Upper lobe of left lung (tissue), 6 donors: ENCODE measurements around the gene BEST4. TPM values are rescaled to one million over a fixed set of nuclear protein-coding genes. Genes with fewer than 3 reads are reported as not detected.
"Not testable (repeated sequence)": the region's sequence is repeated elsewhere in the genome, so short reads cannot be mapped to it uniquely, and the experiment has no call there.

Source experiments
- ATAC-seq, 2 donors: fragments of 200-7000 bp; cut with Tn5 transposase; one replicate each; pipeline ENCODE4 v1.9.1; 2022; ENCODE audit warnings: mild to moderate bottlenecking in 2 of 2, moderate library complexity in 2 of 2; ENCODE audit not compliant: low FRiP score in 2 of 2
- DNase-seq, 2 donors: peaks; one replicate each; pipeline ENCODE4 v3.0.0-alpha.2; 2019 to 2020
- H3K27ac ChIP-seq, 4 donors: fragments of 200-600 bp; sonication (generic); one replicate each; pipeline ENCODE4 v1.5.1; 2016 to 2019
- H3K27me3 ChIP-seq, 4 donors: fragments of 200-600 bp; sonication (generic); one replicate each; pipeline ENCODE4 v1.5.1; 2017 to 2019
- H3K36me3 ChIP-seq, 4 donors: fragments of 200-600 bp; sonication (generic); one replicate each; pipeline ENCODE4 v1.5.1; 2016 to 2019
- H3K4me1 ChIP-seq, 4 donors: fragments of 200-600 bp; sonication (generic); one replicate each; pipeline ENCODE4 v1.5.1; 2018 to 2019
- H3K4me3 ChIP-seq, 4 donors: fragments of 200-600 bp; sonication (generic); one replicate each; pipeline ENCODE4 v1.5.1; 2017 to 2019; ENCODE audit warnings: mild to moderate bottlenecking in 2 of 4, moderate library complexity in 1 of 4
- H3K9me3 ChIP-seq, 4 donors: fragments of 200-600 bp; sonication (generic); one replicate each; pipeline ENCODE4 v1.5.1; 2018 to 2019
- EP300 ChIP-seq, 4 donors: sonication (generic); formaldehyde crosslinking; IDR thresholded peaks; one replicate each; pipeline ENCODE4 v1.5.1; 2017; ENCODE audit warnings: antibody characterized with exemption in 4 of 4, control low read depth in 2 of 4
- POLR2A ChIP-seq, 4 donors: fragments of 450-650 bp; IDR thresholded peaks; one replicate each; pipeline ENCODE4 v1.5.1; 2016 to 2017; ENCODE audit warnings: antibody characterized with exemption in 4 of 4, mild to moderate bottlenecking in 2 of 4
- POLR2AphosphoS5 ChIP-seq, 2 donors: sonication (generic); formaldehyde crosslinking; IDR thresholded peaks; one replicate each; pipeline ENCODE4 v1.5.1; 2017; ENCODE audit warnings: antibody characterized with exemption in 2 of 2
- WGBS, 2 donors: methylation state at CpG; one replicate each; pipeline ENCODE4 v1.1.5; 2017 to 2018; 5-methylcytosine and 5-hydroxymethylcytosine counted together
- total RNA-seq, 6 donors: library from RNA; depleted of rRNA in 4 of 6; stranded (reverse); fragments of >200 nt in 4 of 6; gene quantifications; one replicate each; pipeline versions ENCODE4 v1.1.0 to v1.2.1, GENCODE V29; 2016 to 2021
- TF ChIP-seq, protein P1 (sequence below), 6 experiments: fragments of 450-650 bp in 4 of 6; fragments of 200-600 bp in 2 of 6; sonication (generic) in 2 of 6; IDR thresholded peaks; one replicate each; pipeline ENCODE4 v1.5.1; 2016 to 2019; ENCODE audit warnings: antibody characterized with exemption in 6 of 6
- donor health status: DM: no; HTN: no; CAD: no; lungs with moderate emphysema.
- donor health status: DM: no; HTN: yes; CAD: no; lungs with severe emphysema.

Gene BEST4
- total RNA-seq, 6 donors from 2014 or later, result 0.30 to 9.1 (median 0.81) TPM

DNA sequence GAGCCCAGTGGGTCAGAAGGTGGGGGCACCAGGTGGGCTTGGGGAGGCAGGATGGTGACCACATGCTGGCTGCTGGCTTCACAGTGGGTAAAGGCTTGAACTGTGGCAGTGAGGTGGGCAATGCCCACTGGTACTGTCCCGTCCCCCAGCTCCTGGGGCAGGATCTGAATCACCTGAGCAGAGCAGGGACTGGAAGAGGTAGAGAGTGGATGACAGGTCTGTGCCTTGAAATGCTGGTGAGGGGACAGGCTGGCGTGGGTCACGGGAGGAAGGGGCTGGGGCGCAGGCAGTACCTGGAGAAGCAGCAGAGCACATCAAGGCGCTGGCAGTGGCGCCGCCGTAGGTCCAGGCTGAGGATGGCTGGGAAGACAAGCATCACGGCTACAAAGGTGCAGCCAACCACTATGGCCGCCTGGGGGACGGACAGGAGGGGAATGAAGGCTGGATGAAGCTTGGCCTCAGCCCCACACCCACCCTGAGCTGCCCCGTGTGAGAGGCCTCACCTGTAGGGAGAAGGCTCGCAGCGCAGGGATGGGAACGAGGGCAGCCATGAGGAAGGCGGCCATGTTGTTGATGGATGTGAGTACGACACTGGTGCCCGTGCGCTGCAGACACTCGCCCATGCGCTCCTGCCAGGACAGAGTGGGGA, 40.2 kb upstream of the BEST4 start:
- DNase-seq (peak in 1 of 2 donors; percentile 68), ATAC-seq (no peak)
- Histone ChIP-seq H3K4me1 (peaks cover 6 to 33% (median 15%) of the 10 kb centered on the region in 4 donors), H3K9me3 (no peaks in the 10 kb centered on the region), H3K27me3 (no peaks in the 10 kb centered on the region), H3K4me3 (no peak overlapping the region), H3K36me3 (no peaks in the 10 kb centered on the region), H3K27ac (no peak overlapping the region)
- WGBS, 2 donors, result 95 to 96% methylated on average over 18 to 21 of the region's 21 CpGs
- no peak for TF ChIP-seq POLR2AphosphoS5 (IDR thresholded peaks at IDR 0.05)
- TF ChIP-seq, protein P1, sequence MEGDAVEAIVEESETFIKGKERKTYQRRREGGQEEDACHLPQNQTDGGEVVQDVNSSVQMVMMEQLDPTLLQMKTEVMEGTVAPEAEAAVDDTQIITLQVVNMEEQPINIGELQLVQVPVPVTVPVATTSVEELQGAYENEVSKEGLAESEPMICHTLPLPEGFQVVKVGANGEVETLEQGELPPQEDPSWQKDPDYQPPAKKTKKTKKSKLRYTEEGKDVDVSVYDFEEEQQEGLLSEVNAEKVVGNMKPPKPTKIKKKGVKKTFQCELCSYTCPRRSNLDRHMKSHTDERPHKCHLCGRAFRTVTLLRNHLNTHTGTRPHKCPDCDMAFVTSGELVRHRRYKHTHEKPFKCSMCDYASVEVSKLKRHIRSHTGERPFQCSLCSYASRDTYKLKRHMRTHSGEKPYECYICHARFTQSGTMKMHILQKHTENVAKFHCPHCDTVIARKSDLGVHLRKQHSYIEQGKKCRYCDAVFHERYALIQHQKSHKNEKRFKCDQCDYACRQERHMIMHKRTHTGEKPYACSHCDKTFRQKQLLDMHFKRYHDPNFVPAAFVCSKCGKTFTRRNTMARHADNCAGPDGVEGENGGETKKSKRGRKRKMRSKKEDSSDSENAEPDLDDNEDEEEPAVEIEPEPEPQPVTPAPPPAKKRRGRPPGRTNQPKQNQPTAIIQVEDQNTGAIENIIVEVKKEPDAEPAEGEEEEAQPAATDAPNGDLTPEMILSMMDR (IDR thresholded peaks at IDR 0.05), result no peak
- no peak for TF ChIP-seq POLR2A (IDR thresholded peaks at IDR 0.05)
- TF ChIP-seq EP300 (IDR thresholded peaks at IDR 0.05), result no peak

GRCh38 chr1:44827197-44828002, 39.4 kb upstream of the BEST4 start:
- Histone ChIP-seq H3K27me3 (no peaks in the 10 kb centered on the region), H3K4me3 (no peak overlapping the region), H3K27ac (peak overlapping the region in 2 of 4 donors; percentile 44 to 56), H3K36me3 (no peaks in the 10 kb centered on the region), H3K9me3 (no peaks in the 10 kb centered on the region), H3K4me1 (peaks cover 6 to 33% (median 15%) of the 10 kb centered on the region in 4 donors)
- TF ChIP-seq POLR2A (IDR thresholded peaks at IDR 0.05) (no peak), POLR2AphosphoS5 (IDR thresholded peaks at IDR 0.05) (no peak), EP300 (IDR thresholded peaks at IDR 0.05) (no peak)
- TF ChIP-seq, protein P1 (IDR thresholded peaks at IDR 0.05), result no peak
- no peak for DNase-seq
- no peak for ATAC-seq
- 93 to 95% methylated on average over 11 to 21 of the region's 28 CpGs for WGBS, 2 donors

DNA sequence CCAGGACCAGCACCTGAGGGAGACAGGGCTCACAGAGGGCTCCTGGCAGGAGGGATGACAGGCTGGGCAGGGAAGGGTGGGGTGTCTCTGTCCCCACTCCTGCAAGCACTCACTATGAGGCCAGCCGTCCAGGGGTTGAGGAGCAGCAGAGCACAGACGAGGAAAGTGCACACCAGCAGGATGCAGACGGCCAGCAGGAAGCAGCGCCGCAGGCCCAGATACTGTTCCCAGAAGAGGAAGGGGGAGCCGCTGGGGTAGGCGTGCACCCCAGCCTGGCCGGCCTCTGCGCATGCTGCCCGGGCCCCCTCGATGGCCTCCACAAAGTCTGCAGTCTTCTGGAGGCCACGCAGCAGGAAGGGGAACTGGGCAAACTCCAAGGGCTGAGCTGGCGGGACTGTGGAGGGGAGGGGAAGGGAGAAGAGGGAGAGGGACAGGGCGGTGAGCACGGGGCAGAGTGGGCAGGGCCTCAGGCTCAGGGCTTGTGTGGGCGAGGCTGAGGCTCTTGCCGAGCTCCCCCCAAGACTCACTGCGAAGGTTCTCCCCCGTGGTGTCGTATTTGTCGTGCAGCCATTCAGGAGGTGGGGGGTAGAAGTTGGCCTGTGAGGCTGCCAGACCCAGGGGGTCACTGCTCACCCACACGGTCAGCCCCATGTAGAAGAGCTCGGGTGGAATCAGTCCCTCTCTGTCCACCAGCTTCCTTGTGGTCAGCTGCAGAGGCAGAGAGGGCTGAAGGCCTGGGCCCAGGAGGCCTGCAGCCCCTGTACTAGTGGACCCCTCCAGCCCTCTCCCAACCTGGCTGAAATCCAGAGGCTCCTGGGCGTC, 38.6 kb upstream of the BEST4 start:
- Histone ChIP-seq H3K4me3 (no peak overlapping the region), H3K9me3 (no peaks in the 10 kb centered on the region), H3K27ac (peak overlapping the region; percentile 11 to 56 (median 37)), H3K36me3 (no peaks in the 10 kb centered on the region), H3K27me3 (no peaks in the 10 kb centered on the region), H3K4me1 (peaks cover 5 to 26% (median 13%) of the 10 kb centered on the region in 4 donors)
- WGBS, 2 donors, result 38 to 50% methylated on average over 12 to 24 of the region's 24 CpGs
- ATAC-seq (peak; percentile 70 to 79), DNase-seq (peak; percentile 65 to 84)
- TF ChIP-seq, protein P1 (IDR thresholded peaks at IDR 0.05), result no peak
- TF ChIP-seq POLR2A (IDR thresholded peaks at IDR 0.05) (peak in 1 of 4 donors; percentile 37), POLR2AphosphoS5 (IDR thresholded peaks at IDR 0.05) (peak in 1 of 2 donors; percentile 18)

DNA sequence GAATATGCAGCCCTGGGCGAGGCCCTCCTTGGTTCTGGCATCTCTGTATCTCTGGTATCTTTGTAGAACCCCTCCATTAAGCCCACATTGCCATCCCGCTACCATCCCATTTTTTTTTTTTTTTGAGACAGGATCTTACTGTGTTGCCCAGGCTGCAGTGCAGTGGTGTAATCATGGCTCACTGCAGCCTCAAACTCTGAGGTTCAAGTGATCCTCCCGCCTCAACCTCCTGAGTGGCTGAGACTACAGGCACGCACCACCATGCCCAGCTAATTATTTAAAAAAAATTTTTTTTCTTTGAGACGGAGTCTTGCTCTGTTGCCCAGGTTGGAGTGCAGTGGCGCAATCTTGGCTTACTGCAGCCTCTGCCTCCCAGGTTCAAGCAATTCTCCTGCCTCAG, 36.4 kb upstream of the BEST4 start:
- WGBS, 2 donors, result 88 to 97% methylated on average over 6 of the region's 6 CpGs
- DNase-seq, H3K4me3 ChIP-seq, H3K27ac ChIP-seq, ATAC-seq, H3K36me3 ChIP-seq, H3K9me3 ChIP-seq, H3K27me3 ChIP-seq: not testable (repeated sequence)
- H3K4me1 ChIP-seq, result peaks cover 6 to 24% (median 16%) of the 10 kb centered on the region in 4 donors

GRCh38 chr1:44822981-44823451, 35.0 kb upstream of the BEST4 start:
- 86% methylated on average over 15 of the region's 15 CpGs; no CpG with 5 or more reads in 1 of the 2 donors for WGBS, 2 donors
- TF ChIP-seq POLR2AphosphoS5 (IDR thresholded peaks at IDR 0.05), result no peak
- TF ChIP-seq, protein P1 (IDR thresholded peaks at IDR 0.05), result no peak
- no peak for TF ChIP-seq POLR2A (IDR thresholded peaks at IDR 0.05)
- TF ChIP-seq EP300 (IDR thresholded peaks at IDR 0.05), result no peak
- no peak overlapping the region for H3K27ac ChIP-seq

More at GRCh38 chr1:44822981-44823451, 35.0 kb upstream of the BEST4 start:
- ATAC-seq (no peak), DNase-seq (peak in 1 of 2 donors; percentile 83)
- no peak overlapping the region for H3K4me3 ChIP-seq
- no peaks in the 10 kb centered on the region for H3K36me3 ChIP-seq
- H3K9me3 ChIP-seq, result no peaks in the 10 kb centered on the region
- H3K4me1 ChIP-seq, result peaks cover 16 to 35% (median 26%) of the 10 kb centered on the region in 4 donors
- no peaks in the 10 kb centered on the region for H3K27me3 ChIP-seq
